Tibial nerve (tissue), 4 donors: ENCODE measurements around the gene ZNF518B.
"Not testable (repeated sequence)": the region's sequence is repeated elsewhere in the genome, so short reads cannot be mapped to it uniquely, and the experiment has no call there.

Experiments used
- EP300 ChIP-seq, 2 donors: sonication (generic); formaldehyde crosslinking; IDR thresholded peaks; one replicate each; pipeline ENCODE4 v1.6.1; 2017; ENCODE audit warnings: antibody characterized with exemption in 2 of 2, mild to moderate bottlenecking in 1 of 2
- POLR2A ChIP-seq, 2 donors: fragments of 450-650 bp; IDR thresholded peaks; one replicate each; pipeline ENCODE4 v1.6.1; 2017; ENCODE audit warnings: antibody characterized with exemption in 2 of 2, mild to moderate bottlenecking in 2 of 2, moderate library complexity in 2 of 2
- TF ChIP-seq, protein P1 (sequence below), 5 experiments: fragments of 200-600 bp in 3 of 5; fragments of 450-650 bp in 2 of 5; sonication (generic) in 3 of 5; IDR thresholded peaks; one replicate each; pipeline ENCODE4 v1.5.1; 2016 to 2019; ENCODE audit warnings: antibody characterized with exemption in 5 of 5, mild to moderate bottlenecking in 3 of 5, moderate library complexity in 2 of 5

- TF ChIP-seq, protein P1, sequence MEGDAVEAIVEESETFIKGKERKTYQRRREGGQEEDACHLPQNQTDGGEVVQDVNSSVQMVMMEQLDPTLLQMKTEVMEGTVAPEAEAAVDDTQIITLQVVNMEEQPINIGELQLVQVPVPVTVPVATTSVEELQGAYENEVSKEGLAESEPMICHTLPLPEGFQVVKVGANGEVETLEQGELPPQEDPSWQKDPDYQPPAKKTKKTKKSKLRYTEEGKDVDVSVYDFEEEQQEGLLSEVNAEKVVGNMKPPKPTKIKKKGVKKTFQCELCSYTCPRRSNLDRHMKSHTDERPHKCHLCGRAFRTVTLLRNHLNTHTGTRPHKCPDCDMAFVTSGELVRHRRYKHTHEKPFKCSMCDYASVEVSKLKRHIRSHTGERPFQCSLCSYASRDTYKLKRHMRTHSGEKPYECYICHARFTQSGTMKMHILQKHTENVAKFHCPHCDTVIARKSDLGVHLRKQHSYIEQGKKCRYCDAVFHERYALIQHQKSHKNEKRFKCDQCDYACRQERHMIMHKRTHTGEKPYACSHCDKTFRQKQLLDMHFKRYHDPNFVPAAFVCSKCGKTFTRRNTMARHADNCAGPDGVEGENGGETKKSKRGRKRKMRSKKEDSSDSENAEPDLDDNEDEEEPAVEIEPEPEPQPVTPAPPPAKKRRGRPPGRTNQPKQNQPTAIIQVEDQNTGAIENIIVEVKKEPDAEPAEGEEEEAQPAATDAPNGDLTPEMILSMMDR (IDR thresholded peaks at IDR 0.05): not testable (repeated sequence)
- TF ChIP-seq POLR2A, EP300 (IDR thresholded peaks at IDR 0.05): not testable (repeated sequence)
Measured at GRCh38 chr4:10427680-10428079, 29.5 kb downstream of the ZNF518B start.
